T-helper 9 cell (primary cell): Measurements from ENCODE around the gene STK33.
"Not testable (repeated sequence)": the region's sequence is repeated elsewhere in the genome, so short reads cannot be mapped to it uniquely, and the experiment has no call there.

Experiments
- DNase-seq: peaks from one replicate; pipeline ENCODE4 v3.0.0-alpha.2; 2020

The STK33 gene

DNA sequence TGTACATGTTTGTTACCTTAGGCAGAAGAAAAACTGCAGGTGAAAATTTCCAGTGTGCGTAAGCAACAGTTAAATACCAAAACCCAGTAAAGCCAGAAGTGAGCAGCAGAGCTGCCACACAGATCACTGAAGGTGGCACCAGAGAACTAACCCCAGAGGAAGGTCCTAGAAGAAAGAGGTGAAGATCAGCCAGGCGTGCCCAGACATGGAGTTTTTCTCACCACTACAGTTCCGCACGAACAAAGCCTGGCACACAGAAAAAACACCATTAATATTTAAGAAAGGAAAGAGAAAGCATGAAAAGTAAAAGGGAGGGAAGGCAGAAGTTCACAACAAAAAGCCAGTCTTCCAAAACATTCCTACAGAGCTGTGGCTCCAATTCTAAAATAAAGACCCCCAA is 60.7 kb downstream of the STK33 start:
- DNase-seq, result no peak

DNA sequence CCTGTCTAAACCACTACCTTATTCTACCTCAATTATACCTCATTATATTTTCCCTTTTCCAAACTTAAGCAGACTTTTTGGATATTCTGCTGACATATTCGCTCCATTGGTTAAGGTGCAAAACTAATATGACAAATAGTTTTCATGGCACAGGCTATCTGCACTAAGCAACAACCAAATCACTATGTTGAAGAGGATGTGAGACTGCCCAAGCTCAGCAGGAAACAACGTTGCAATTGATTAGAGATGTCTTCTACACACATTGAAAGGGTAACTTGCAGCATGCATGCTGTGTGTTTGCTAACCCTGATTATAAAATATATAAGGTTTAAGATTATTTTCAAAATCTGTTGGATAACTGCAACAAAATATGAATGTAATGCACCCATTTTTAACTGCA is 61.6 kb downstream of the STK33 start:
- no peak for DNase-seq

DNA sequence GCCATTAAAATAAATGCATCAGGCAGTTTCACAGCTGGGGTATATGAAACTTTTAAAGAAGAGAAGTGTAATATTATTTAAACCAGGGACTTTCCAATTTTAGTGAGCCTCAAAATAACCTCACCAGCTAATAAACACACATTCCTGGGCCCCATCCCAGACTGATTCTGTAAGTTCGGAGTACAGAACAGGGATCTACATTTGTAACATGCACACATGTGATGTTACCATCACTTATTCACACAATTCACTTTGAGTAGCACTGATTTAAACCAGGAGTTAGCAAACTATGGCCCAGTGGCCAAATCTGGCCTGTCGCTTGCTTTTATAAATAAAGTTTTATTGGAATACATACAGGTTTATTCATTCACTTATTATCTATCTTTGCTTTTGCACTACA is 62.0 kb downstream of the STK33 start:
- no peak for DNase-seq

DNA sequence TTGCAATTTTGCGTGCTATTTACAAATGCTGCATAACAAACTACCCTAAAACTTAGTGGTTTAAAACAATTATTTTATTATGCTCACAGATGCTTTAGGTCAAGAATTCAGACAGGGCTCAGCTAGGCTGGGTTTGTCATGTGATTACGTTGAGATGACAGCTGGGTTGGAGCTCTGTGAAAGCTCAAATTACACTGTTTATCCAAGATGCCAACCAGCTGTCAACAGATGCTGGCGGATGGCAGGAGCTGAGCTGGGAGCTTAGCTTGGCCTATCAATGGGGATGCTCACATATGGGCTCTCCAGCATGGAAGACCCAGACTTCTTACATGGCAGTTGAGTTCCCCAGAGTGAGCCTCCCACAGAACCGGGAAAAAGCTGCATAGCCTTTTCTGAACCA is 62.7 kb downstream of the STK33 start:
- DNase-seq, result no peak

DNA sequence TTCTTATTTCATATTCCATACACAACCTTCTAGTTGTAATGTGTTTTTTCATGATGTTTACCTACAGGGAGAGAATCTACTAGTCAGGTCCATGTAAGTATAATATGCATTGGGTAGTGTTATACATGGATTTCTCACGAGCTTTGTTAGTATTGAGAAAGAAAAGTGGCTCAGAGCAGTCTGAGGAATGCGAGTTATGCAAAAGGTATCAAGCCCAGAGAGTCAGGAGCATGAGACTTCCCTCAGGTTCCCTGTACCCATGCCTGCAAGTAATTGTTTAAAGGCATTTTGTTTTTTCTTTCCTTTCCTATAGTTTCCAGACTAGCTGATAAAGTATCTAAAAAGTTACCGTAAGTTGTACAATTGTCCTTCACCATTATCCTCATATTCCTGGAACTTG is 66.1 kb downstream of the STK33 start:
- no peak for DNase-seq

DNA sequence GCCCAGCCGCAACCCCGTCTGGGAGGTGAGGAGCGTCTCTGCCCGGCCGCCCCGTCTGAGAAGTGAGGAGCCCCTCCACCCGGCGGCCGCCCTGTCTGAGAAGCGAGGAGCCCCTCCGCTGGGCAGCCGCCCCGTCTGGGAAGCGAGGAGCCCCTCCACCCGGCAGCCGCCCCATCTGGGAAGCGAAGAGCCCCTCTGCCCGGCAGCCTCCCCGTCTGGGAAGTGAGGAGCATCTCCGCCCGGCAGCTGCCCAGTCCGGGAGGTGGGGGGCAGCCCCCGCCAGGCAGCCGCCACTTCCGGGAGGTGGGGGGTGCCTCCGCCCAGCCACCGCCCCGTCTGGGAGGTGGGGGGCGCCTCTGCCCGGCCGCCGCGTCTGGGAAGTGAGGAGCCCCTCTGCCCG is 70.6 kb downstream of the STK33 start:
- no peak for DNase-seq

DNA sequence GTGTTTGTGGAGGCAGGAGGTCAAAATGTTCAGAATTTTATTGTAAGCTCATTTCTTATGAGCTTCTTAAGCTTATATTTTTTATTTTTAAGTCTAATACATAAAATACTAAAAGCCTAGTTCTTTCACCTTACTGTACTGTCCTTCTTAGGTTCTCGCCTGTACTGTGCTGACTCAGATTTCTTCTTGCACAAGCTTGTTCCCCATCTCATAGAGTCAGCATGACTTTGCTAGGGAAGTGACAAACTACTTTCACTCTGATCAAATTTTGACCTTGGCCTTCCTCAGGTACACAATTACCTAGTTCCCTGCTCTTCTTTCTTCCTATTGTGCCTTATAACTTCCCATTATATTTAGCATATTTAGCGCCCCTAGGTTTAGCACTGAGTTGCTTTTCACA is 81.5 kb downstream of the STK33 start:
- DNase-seq, result no peak

DNA sequence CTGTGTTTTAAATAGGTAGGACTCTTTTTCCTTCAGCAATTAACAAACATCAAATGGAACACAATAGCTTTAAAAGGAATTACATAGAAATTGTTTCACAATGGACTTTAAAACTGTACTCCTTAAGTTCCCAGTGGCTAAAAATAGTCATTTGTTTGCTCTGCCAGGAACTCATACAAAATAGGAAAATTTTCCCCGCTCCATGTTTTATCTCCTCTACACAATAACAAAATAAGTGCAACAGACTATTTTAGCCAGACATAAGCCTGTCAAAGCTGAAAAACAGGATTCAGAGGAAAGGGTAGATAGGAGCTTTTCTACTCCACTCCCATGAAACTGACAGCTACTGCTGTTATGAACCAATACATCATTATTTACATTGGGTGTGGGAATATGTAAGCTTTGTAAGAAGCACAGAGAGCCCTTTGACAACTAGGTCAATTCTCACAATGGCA is 90.1 kb downstream of the STK33 start:
- no peak for DNase-seq

DNA sequence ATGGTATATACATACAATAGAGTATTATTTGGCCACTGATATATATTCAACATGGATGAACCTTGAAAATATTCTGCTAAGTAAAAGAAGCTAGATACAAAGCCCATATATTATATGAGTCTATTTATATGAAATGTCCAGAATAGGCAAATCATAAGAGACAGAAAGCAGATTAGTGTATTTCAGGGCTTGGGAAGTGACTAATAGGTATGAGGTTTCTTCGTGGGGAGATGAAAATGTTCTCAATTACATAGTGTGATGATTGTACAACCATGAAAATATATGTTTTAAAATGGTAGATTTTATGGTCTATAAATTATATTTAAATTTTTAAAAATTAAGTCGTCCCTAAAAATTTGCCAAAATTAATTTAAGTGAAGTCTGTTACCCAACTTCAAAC is 92.2 kb downstream of the STK33 start:
- no peak for DNase-seq

DNA sequence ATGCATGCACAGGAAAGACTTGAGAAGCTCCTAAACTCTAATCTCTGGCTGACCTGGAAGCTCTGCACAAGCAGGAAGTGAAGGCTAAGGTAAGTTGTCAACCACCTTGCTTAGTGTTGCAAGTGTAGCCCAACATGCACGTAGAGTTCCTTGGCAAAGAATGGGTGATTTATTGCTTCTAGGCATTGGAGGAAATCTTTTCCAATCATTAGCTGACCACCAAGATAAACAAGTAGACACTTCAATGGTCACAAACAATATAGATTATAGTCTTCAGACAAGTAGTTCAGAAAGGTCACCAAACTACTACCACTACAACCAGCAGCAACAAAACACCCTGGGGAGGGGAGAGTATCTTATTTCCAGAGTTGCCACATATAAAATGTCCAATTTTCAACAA is 105.6 kb downstream of the STK33 start:
- DNase-seq, result no peak

DNA sequence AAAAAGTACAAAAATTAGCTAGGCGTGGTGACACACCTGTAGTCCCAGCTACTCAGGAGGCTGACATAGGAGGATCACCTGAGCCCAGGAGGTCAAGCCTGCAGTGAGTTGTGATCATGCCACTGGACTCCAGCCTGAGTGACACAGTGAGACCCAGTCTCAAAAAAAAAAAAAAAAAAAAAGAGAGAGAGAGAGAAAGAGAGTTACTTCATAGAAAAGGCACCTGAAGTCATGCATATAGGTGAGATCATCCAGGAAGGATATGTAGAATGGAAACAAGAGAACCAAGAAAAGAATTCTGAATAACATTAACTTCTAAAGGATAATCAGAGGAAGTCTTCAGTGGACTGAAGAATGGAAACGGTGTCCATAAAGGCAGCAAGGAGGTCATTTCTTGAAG is 106.8 kb downstream of the STK33 start:
- no peak for DNase-seq

DNA sequence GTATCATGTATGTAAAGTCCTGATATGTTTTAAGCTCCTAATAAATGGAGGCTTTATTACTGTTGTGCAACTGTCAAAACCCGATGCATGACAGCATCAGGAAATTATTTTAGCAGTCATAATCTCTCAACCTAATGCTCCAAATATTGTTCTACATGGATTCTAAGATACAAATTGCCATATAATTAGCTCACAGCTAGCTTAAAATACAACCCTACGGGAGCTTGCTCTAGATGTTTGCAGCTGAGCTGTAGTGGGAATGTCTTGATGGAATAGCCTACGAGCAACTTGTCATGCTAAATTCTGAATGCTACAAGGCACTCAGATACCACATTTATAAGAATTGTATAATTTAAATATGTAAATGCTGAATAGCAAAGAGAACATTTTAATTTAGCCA is 109.8 kb downstream of the STK33 start:
- DNase-seq, result no peak

DNA sequence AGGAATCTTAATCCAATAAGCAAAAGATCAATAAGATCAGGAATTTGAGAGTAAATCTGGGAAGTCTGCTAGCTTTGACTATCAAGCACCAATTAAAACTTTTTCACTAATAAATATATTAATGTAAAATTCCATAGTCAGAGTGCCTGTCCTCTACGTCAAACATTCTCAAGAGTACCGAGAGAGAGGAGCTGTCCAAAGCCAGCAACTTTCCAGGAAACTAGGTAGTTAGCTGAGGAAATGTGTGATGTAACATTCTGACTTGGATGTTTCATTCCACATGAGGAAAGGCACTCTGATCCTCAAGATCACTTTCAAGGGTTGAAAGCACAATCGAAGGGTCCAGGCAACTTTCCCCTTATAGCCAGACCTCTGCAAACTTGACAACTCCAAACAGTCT is 113.2 kb downstream of the STK33 start:
- DNase-seq, result no peak

DNA sequence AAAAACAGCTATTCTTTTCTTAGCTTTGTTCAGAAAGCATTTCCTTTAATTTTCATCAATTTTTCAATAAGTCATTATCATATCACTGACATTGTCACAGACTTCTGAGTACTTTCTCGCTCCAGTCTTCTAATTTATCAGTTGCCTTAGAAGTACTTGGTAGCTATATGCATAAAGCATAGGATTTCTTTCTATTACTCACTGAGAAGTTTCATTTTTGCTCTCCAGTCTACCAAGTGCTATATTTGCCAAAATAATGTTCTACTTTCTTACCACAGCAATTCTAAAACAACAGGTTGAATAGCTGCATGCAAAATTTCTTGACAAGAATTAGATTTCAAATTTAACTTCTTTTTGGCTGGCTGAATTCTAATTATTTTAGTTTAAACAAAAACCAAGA is 116.3 kb downstream of the STK33 start:
- no peak for DNase-seq

DNA sequence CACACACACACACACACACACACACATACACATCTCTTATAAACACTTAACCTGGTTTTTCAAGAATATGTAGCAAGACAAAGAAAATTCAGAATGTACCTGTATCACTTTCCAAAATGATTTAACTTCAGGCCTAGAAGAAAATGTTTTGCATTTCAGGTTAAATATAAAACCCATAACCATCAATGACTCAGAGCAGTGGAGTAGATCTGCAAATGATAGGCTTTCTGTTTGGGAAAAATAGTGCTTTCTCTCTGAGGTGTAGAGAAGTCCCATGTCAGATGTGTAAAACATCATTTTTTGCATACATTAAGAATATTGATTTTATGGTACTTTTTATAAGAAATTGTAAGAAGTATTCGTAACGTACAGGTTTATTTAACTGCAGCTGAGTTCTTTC is 116.9 kb downstream of the STK33 start:
- DNase-seq, result no peak

DNA sequence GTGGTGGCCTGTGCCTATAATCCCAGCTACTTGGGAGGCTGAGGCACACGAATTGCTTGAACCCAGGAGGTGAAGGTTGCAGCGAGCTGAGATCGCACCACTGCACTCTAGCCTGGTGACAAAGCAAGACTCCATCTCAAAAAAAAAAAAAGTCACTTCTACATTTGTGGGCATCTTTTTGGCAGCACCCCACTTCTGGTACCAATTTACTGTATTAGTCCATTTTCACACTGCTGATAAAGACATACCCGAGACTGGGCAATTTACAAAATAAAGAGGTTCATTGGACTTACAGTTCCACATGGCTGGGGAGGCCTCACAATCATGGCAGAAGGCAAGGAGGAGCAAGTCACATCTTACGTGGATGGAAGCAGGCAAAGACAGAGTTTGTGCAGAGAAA is 126.2 kb downstream of the STK33 start:
- not testable (repeated sequence) for DNase-seq

DNA sequence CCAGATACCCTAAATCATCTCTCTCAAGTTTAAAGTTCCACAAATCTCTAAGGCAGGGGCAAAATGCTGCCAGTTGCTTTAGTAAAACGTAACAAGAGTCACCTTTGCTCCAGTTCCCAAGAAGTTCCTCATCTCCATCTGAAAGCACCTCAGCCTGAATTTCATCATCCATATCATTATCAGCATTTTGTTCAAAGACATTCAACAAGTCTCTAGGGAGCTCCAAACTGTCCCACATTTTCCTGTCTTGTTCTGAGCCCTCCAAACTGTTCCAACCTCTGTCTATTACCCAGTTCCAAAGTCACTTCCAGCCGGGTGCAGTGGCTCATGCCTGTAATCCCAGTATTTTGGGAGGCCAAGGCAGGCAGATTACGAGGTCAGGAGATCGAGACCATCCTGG is 126.7 kb downstream of the STK33 start:
- DNase-seq, result not testable (repeated sequence)

DNA sequence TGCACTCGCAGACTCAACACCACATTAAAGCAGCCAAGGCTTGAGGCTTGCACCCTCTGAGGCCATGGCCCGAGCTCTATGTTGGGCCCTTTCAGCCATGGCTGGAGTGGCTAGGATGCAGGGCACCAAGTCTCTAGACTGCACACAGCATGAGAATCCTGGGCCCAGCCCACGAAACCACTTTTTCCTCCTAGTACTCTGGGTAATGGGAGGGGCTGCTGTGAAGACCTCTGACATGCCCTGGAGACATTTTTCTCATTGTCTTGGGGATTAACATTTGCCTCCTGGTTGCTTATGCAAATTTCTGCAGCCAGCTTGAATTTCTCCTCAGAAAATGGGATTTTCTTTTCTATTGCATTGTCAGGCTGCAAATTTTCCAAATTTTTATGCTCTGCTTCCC is 127.1 kb downstream of the STK33 start:
- DNase-seq, result not testable (repeated sequence)

DNA sequence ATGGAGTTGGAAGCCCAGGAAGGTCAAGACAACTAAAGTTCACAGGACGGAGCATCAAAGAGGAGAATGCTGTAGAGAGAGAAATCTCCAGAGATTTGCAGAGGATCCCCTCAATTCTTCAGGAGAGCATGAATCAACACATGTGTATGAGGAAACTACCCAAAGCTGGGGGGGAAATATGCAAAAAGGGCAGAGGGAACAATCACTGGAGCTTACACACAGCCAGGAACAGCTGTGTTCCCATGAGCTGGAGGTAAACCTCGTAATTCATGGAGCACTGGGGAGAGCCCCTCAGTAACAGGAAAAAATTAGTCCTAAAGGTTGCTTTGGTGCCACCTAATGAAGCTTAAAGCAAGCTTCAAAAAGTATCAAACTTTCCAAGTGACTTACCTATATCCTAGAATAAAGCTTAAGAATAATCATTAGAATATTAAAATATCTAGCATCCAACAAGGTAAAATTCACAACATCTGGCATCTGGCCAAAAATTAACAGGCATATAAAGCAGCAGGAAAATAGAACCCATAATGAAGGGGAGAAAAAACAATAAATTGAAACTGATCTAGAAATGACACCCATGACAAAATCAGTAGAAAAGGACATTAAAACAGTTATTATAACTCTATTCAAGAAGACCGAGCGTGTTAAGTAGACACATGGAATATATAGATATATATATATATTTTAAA is 134.2 kb downstream of the STK33 start:
- no peak for DNase-seq

DNA sequence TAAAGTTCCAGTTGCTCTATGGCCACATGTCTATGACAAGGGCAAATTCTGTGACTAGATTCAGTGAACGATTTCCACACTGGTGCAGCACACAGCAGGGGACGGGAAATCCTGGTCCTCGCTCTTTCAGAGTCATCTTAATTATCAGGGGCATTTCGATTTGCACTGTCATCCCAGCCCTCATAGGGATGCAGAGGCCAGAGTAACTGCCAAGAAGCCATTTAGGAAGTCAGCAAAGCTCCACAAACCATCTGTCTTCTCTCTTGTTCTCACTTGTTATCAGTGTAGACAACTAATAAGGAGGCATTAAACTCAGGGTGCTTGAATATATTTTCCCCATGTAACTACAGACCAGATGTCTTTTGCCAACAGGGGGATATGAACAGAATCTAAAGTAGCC is 151.7 kb downstream of the STK33 start:
- no peak for DNase-seq

DNA sequence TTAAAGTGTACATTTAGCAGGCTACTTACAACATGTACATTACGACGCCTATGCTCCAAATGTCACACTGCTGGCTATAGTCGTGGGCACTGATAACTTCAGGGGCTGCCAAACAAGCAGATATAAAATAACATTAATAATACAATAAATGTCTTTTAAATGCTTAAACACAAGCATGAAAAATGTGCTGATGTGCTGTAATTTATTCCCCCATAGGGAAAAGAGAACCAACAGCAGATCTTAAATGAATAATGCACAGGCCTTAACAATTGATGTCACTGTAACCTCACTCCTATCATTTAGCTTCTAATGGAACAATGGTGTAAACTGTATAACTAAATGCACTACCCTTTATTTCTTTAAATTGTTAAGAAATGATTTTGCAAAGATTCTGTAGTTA is 153.4 kb downstream of the STK33 start:
- no peak for DNase-seq

DNA sequence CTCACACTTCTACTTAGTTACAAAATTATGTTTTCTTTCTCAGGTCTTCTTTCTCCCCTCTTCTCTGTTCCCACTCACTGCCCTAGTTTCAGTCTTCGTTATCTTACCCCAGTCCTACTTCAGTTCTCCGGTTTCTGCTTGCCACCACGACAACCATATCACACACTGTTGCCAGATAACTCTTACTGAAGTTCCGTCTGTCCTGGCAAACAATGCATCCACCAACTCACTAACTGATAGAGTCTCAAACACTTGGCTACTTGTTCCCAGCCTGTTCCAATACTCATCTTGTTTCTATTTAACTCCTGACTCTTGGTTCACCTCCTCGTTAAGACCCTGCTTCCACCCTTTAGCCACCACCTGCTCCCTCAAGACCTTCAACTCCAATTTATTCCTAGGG is 164.5 kb downstream of the STK33 start:
- no peak for DNase-seq

DNA sequence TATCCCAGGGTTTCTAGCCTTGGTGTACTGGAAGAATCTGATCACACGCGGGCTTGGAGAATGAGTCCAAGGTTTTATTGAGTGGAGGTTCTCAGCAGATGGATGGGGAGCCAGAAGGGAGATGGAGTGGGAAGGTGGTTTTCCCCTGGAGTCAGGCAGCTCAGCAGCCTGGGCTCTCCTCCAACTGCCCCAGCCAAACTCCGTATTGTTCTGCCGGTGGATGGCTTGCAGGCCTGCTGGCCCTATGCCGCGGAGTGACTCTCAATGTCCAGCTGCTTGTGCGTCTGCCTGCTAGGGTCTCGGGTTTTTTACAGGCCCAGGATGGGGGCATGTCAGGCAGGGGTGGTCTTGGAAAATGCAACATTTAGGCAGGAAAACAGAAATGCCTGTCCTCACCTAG is 168.0 kb downstream of the STK33 start:
- DNase-seq, result no peak

DNA sequence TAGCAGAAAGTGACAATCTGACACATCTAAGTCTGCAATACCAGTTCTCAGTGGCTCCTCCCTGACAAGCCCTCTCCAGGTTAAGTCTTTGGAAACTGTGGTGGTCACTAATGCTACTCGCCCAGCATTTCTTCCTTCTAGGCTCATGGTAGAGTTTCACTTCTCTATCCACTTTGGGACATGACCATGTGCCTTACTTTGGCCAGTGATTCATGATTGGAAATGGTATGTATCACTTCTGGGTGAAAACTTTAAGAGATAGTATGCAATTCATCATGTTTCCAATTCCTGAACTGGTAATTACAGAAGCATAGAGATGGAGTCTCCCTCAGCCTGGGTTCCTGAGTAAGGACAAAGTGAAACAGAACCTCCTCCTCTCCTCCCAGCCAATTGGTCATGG is 178.8 kb downstream of the STK33 start:
- no peak for DNase-seq

DNA sequence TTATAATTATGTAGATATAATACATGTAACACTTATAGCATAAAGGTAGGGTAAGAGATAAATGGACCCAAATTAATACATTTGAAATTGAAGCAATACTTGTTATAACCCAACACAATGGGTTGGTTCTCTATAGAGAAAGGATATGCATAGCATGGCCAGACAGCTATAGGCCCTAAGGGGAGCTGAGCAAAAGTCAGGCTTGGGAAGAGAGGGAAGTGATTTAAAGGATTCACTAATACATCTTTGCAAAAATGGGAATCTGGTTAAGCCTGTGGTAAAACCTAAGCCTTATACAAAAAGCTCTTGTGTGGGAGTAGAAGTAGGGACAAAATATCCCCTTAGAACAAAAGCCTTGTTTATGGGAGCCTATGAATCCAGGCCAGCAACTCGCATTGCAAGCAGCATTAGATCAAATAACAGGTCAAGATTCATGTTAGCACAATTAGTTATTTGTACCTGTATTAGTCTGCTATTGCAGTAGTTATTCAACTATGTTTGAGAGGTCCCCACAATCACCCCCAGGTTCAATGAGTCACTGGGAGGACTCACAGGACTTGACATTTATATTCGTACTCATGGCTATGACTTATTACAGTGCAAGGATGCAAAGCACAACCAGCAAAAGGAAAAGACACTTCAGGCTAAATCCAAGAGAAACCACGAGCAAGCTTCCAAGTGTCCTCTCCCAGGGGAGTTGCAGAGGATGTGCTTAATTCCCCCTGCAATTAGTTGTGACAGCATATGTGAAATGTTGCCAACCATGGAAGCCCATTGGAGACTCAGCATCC is 185.7 kb downstream of the STK33 start:
- no peak for DNase-seq
